ENCODE data around the gene SLC25A6.
"Not testable (repeated sequence)": the region's sequence is repeated elsewhere in the genome, so short reads cannot be mapped to it uniquely, and the experiment has no call there.

SLC25A6 gene

GRCh38 chrX:1355131-1356046, 36.5 kb downstream of the SLC25A6 start:
- DNase-seq (ENCODE audit: low read depth in 2 of 2, low spot score in 1 of 2): no peak

GRCh38 chrX:1354036-1355019, 37.6 kb downstream of the SLC25A6 start:
- no peak for DNase-seq (ENCODE audit: low read depth in 2 of 2, low spot score in 1 of 2)

- DNase-seq (ENCODE audit: low read depth in 2 of 2, low spot score in 1 of 2): no peak
Measured at GRCh38 chrX:1351981-1352714, 39.8 kb downstream of the SLC25A6 start.

- not testable (repeated sequence) for DNase-seq (ENCODE audit: low read depth in 2 of 2, low spot score in 1 of 2)
Measured at GRCh38 chrX:1349606-1350005, 42.3 kb downstream of the SLC25A6 start.

- no peak for DNase-seq (ENCODE audit: low read depth in 2 of 2, low spot score in 1 of 2)
Measured at GRCh38 chrX:1341545-1342184, 50.2 kb downstream of the SLC25A6 start.

GRCh38 chrX:1336948-1337779, 54.7 kb downstream of the SLC25A6 start:
- DNase-seq (ENCODE audit: low read depth in 2 of 2, low spot score in 1 of 2): no peak

GRCh38 chrX:1336331-1336943, 55.5 kb downstream of the SLC25A6 start, which contains the start of gene IL3RA:
TSS of gene IL3RA (plus strand) at chrX:1336785. CDS start at chrX:1341766, 4,981 bp downstream.
- DNase-seq (ENCODE audit: low read depth in 2 of 2, low spot score in 1 of 2): no peak

Measured in stimulated activated CD8-positive, alpha-beta memory T cell treated with anti-CD3 and anti-CD28 coated beads, Interleukin-4, amount 100 ng/mL, for 1 hour (primary cell).